NCI-H1105 (cell line): ENCODE measurements around the gene TBCD.

Experiments
- DNase-seq: peaks from one replicate; lab custom pipeline; 2025; lab: John Stamatoyannopoulos, UW

Gene TBCD

GRCh38 chr17:82751571-82752370 lies at the start of gene TBCD:
Gene TBCD (plus strand): TSS chr17:82752065. CDS start chr17:82752194, 129 bp downstream.
- DNase-seq: peak; percentile 89

- no peak for DNase-seq
These were observed 49.5 kb upstream of the TBCD start for GRCh38 chr17:82702231-82702927.

GRCh38 chr17:82703036-82703745 lies 48.7 kb upstream of the TBCD start:
- DNase-seq: no peak

- DNase-seq: no peak
These were observed 47.7 kb upstream of the TBCD start for GRCh38 chr17:82703935-82704865.

GRCh38 chr17:82704886-82705285 lies 47.0 kb upstream of the TBCD start:
- DNase-seq: no peak

DNA sequence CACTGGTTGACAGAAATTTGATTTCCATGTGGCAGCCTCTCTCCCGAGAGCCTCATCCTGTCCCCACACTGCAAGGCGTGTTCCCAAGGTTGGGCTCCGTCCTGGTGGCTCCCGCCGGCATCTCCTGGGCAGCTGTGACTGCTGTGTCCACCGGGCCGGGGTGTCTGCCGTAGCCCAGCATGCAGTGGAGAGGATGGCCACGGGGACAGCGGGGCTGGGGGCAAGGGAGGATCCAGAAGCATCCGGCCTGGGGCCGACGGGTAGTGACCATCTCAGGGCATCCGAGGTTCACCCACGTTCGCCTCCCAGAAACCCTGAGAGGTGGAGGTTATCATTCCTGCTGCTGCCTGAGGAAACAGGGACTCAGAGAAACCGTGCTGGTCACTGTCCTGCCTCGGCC lies 46.1 kb upstream of the TBCD start:
- DNase-seq: no peak

DNA sequence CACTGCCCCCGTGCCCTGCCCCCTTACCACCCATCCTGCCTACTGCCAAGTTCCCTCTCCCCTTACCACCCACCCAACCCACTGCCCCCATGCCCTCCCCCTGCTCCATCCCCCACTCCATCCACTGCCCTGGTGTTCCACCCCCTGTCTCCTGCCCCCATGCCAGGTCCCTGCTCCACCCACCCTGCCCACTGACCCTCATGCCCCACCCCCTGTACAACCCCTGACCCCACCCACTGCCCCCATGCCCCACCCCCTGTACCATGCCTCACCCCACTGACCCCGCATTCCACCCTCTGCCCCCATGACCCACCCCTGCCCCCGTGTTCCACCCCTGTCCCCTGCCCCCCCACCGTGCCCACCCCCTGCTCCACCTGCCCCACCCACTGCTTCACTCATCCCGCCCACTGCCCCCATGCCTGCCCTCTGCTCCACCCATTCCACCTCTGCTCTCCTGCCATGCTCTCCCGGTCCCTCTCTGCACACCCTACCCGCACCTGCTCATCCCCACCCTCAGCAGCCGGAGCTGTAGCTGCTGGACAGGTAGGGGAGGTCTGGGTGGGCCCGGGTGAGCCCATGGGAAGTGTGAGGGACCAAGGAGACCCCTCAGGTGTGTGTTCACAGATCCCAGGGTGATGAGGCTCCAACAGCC lies 42.7 kb upstream of the TBCD start:
- no peak for DNase-seq

DNA sequence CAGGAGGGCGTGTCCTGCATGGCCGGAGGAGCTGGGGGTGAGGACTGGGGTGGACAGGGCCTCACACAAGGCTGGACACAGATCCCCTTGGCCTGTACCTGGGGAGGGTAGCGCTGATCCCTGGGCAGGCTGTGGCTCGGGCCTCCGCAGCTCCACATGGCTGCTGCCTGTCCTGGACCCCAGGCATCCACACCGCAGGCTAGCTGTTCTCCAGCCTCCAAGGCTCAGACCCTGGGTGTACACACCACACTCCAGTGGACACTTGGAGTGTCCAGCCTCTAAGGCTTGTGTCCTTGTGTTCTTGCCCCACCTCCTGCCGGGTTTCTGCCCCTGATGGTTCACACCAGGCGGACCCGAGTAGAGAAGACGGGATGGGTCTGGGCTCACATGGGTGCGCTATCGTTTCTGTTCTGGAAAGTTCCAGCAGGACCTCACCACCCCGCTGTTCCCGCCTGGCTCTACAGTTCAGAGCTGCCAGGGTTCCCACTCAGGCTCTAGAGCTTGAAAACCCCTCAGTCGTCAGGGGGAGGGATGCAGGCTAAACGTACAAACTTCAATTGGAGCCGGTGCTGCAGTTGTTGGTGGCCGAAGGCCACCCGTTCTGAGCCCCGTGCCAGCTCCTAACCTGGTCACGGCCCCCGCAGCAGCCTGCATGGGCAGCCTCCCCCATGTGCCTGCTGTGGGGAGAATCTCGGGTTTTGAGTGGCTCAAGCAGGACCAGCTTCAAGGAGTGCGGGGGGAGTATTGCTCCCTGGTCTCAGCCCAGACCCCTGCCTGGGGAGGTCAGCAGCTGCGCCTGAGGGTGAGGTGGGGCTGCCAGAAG lies 42.0 kb upstream of the TBCD start:
- DNase-seq: no peak

DNA sequence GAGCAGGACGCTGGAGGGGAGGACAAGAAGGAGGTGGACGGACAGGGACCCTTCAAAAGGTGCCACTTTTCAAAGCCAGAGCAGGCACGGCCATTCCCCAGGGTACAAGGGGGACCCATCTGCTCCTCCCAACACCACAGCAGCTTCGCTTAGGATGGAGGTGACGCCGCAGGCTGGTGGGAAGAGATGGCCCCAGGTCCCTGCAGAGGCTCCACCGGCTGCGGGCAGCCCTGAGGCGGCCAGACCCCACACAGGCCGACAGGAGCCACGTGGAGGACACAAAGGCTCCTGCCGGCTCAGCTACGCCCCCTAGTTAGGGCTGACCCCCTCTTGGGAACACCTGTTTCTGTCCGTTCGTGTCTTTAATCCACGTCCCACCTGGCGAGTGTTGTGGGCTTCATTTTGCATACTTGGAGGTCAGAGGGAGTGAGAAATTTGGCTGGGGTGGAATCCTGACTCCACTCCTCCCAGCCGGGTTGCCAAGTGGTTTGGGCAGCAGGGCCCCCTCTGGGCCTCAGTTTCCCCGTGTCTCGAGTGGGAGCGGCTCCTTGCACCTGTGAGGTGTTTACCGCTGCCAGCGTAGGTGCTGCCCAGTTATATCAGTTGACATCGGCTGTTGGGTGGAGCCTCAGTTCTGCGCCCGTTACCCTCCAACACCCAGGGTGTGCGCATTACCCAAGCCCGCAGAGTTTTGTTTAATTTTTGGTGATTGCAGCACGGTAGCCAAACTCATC lies 41.2 kb upstream of the TBCD start:
- no peak for DNase-seq

DNA sequence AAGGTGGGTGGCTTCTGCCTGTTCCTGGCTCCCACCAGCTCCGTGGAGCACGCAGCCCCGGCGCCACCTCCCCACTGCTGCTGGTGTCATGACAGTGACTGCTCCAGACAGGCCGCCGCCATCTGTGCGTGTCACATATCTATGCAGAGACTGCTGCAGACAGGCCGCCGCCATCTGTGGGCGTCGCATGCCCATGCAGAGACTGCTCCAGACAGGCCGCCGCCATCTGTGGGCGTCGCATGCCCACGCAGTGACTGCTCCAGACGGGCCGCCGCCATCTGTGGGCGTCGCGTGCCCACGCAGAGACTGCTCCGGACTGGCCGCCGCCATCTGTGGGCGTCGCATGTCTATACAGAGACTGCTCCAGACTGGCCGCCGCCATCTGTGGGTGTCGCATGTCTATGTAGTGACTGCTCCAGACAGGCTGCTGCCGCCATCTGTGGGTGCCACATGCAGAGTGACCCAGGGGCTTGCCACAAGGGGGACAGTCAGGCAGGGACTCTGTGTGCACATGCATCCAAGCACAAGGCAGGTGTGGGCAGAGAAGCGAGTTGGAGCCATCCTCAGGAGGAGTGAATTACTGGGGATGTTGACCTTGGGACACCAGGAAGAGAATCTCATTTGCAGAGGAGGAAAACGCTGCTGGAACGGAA lies 38.7 kb upstream of the TBCD start:
- no peak for DNase-seq

DNA sequence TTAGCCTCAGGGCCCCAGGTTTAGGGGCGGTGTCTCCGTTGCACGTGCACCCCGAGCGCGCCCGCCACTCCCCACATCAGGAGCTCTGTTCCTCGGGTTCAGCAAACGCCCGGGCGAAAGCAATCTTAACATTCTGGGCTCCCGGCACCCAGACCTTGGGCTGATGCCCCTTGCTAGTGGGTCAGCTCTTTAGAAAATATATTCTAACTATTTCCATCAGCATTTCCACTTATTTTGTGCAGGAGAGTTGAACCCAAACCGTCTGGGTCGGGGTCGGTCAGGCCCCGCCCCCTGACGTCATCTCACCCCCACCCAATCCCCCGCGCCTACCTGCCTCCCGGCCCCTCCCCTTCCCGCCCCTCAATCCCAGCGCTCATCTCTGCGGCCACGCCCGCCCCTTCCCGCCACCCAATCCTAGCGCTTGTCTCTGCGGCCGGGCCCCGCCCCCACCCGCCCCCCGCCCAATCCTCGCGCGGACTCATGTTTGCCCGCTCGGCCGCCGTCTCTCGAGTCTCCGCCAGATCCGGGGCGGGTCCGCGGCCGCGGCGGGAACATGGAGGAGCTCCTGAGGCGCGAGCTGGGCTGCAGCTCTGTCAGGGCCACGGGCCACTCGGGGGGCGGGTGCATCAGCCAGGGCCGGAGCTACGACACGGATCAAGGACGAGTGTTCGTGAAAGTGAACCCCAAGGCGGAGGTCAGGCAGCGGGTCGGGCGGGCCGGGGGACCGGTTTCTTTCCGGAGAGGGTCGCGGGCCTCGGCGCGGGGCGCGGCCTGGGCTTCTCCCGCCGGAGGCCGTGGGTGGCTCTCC lies 35.5 kb upstream of the TBCD start, which contains the start of gene FN3KRP:
TSS of gene FN3KRP (plus strand) at position 504 of the 808 bp plus-strand sequence. CDS start at position 554, 50 bp downstream.
- DNase-seq: peak; percentile 91

GRCh38 chr17:82718986-82719685 lies 32.7 kb upstream of the TBCD start:
- DNase-seq: peak; percentile 9

DNA sequence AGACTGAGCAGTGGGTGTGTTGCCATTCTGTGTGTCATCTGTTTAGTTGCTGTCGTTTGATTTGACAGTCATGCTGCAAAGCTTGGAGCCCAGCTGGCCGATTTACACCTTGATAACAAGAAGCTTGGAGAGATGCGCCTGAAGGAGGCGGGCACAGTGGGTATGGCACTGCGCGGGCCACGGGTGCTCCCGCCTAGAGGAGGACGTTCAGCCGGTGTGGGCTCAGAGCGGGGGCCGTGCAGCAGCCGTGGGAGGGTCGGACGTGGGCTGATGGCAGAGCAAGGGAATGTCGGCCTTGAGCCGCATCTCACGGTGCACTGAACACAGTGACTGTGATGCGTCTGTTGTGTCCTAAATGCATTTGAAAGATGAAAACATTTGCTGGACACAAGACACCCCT lies 31.7 kb upstream of the TBCD start:
- no peak for DNase-seq

- DNase-seq: no peak
These were observed 29.4 kb upstream of the TBCD start for GRCh38 chr17:82722341-82723013.

DNA sequence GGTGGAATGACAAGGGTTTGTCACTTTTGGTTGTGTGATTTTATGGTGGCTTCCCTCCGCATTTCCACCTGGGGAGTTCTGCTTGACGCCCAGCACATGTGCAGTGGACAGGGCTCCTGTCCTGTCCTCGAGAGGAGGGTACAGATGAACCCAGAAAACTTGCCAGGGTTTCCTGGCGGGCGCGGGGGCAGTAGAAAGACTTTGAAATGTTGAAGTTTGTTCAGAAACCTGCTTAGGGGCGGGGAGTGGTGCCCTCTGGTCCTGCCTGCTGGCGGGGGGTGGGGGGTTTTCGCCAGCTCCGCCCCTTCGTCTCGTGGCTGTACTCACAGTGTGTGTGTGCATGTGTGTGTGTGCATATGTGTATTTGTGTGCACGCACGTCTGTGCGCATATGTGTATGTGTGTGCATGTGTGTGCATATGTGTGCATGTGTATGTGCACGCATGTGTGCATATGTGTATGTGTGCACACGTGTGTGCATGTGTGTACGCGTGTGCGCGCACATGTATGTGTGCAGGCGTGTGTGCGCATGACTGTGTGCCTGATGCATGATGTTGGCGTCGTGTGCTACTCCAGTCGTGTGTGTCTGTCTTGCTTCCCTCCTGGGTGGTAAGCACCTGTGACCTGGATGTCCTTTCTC lies 28.6 kb upstream of the TBCD start:
- DNase-seq: no peak

GRCh38 chr17:82726427-82726826 lies 25.4 kb upstream of the TBCD start:
- DNase-seq: no peak
